Stimulated activated CD4-positive, alpha-beta T cell treated with anti-CD3 and anti-CD28 coated beads, Interleukin-4, amount 100 ng/mL, for 4 hours (primary cell): ENCODE measurements around the gene GPN1.
"Not testable (repeated sequence)": the region's sequence is repeated elsewhere in the genome, so short reads cannot be mapped to it uniquely, and the experiment has no call there.

Experiments used
- DNase-seq, 2 experiments: peaks; one replicate each; pipeline ENCODE4 v3.0.0-alpha.2; 2020

The GPN1 gene

DNA sequence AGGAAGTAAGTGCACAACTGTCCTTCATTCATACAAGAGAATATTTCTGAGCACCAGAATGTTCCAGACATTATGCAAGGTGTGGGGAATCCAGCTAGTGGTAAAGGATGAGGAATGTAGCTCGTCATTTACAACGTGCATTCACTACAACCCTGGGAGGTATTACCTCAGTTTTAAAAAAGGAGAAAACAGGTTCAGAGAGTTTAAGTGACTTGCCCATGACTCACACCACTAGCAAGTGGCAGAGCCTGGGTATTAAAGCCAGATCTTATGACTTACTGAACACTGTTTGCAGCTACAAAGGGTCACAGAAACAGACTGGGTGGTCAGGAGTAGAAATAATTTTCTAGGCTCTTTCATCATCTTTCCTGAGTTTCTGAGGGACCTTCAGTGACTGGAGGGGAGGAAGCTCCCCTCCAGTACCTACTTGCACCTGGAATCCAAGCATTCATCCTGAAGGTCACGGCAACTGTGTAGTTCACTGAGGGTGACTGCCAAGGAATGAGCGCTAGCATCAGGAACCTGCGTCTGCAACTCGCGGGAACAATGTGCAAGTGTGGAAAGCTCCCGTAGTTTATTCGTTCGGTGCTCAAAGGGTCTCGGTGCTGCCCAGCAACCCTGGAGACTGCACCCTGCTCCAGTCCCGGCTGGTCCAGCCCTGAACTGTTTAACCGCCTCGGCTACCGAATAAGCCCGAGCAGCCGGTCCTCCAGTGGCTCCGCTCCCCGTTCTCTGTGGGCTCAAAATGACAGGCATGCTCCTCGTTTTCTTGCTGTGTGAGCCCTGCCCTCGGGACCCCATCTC, 685 bp upstream of the GPN1 start:
- DNase-seq, result no peak

DNA sequence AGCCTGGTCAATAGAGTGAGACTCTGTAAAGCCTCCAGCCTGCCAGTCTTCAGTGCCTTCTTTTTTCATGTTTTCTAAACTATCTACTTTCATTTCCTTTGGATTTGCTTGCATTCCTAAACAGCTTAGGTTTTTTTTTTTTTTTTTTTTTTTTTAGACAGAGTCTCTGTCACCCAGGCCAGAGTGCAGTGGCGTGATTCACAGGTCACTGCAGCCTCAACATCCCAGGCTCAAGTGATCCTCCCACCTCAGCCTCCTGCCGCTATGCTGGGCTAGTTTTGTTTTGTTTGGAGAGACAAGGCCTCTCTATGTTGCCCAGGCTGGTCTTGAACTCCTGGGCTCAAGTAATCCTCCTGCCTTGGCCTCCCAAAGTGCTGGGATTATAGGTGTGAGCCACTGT, 1.4 kb downstream of the GPN1 start:
- not testable (repeated sequence) for DNase-seq

DNA sequence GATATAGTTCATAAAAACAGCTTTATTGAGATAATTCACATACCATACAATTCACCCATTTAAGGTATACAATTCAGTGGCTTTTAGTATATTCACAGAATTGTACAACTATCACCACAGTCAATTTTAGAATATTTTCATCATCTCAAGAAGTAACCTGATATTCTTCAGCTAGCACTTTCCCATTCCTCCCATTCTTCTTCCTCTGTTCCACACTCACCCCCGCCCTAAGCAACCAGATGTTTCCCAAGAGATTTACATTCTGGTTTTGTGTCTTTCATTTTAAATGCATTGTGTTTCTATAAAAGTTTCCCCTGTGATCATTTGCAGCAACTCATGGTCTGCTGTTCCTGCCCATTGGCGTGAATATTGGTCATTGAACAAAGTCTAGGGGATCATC, 5.4 kb downstream of the GPN1 start:
- DNase-seq, result no peak

DNA sequence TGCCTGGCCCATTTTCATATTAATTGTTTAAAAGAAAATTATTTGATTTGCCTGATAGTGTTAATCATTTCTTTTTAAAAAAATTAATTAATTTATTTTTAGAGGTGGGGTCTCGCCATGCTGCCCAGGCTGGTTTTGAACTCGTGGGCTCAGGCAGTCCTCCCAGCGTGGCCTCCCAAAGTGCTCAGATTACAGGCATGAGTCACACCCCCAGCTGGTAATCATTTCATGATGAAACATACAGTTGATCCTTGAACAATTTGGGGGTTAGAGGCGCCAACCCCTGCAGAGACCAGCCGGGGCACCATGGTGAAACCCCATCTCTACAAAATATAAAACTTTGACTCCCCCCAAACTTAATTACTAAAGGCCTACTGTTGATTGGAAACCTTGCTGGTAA, 7.9 kb downstream of the GPN1 start:
- DNase-seq, result no peak

DNA sequence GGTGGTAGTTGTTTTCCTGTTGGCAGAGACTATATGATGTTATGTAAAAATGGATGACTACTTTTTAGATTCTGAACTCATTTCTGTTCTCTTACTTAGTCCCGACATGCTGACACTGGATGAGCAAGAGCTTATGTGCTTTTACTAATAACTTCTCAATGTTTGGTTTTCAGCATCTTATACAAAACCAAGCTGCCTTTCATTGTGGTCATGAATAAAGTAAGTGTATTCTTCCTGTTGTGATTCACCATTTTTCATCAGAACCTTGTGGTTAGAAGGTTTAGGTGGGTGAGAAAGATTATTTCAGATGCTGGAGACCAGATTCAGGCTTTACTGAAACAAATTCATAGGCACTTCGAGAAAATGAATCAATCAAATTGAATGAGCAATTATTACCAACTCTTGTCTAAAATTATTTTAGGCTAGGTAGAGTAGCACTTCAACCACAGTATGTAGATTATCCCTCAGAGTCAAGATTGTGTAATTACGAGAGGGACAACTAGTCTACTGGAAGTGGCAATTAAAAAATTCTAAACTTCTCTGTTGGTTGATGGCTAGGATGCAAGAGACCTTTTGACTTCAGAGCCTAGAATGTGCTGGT, 9.3 kb downstream of the GPN1 start:
- DNase-seq, result no peak

DNA sequence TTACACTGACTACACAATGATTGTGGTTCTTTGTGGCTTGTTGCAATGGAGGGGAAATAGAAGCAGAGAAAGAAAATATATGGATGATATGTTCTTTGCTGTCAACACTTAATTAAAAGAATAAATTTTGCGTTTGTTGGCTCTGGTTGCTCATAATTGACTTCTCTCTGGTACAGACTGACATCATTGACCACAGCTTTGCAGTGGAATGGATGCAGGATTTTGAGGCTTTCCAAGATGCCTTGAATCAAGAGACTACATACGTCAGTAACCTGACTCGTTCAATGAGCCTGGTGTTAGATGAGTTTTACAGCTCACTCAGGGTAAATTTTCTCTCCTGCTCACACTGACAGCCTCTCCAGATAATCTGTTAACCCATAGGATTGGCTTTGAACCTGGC, 9.9 kb downstream of the GPN1 start:
- DNase-seq, result no peak

DNA sequence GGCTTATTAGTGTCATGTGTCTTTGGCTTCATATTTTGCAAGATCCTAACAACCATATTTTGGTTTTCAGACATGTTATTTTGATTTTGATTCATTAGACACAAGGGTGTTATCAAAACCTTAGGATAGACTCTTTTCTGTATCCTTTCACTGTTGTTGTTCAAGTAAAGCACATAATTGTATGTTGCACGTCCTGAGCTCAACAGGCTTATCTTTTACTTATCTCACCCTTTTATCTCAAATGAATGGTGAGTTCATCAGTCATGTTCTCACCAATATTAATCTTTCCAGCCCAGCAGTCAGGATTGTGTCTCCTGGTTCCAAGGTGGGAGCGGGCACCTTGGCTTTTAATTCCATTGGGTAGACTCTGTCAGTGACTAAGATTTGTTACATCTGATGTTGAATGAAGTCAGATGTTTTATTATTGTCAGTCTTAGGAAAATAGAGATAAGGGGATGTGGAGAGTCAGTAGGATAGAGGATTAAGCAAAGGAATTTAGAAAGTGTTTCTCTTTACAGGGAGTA, 11.9 kb downstream of the GPN1 start:
- no peak for DNase-seq

DNA sequence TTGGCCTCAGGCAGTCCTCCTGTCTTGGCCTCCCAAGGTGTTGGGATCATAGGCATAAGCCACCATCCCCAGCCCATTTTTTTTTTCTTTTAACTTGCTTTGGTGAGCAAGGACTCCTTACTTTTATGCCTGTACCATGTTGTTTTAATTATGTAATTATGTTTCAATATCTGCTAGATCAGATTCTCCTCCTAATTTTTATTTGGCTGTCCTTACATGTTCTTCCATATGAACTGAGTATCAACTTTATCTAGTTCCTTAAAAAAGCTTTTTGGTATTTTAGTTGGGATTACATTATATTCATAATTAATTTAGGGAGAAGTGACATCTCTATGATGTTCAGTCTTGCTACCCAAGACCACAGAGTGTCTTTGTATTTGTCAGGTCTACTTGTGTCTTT, 16.3 kb downstream of the GPN1 start:
- DNase-seq, result no peak

DNA sequence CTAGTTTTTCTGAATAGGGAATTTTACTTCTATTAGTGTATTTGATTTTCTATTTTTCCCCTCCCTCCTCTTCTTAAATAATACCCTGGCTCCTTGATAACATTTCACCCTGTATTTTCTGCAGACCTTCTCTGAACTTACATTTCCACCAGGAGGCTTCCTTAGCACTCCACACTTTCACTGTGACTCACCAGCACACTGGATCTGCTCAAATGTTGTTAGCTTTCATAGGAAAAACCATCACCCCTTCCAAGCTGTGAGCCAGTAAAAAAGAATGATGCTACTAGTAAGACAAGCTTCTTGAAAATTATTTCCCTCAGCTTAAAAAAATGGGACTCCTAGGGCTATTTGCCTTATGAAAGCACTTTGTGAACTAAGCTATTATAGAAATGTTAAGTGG, 18.4 kb downstream of the GPN1 start:
- no peak for DNase-seq

DNA sequence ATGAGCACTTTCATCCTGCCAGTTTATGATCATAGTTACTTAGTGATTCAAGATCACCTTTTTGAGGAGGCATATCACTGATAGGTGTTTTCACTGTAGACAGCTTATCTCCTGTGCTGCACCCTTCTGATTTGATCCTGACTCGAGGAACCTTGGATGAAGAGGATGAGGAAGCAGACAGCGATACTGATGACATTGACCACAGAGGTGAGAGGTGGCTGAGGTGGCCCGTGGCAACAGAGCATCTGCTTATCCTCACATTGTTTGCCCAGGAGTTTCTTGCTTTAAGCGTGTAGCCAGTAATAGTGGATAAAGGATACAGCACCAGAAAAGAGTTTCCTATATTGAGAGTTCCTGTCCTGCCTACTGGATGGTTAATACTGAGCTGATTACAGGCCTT, 18.9 kb downstream of the GPN1 start:
- DNase-seq, result no peak

DNA sequence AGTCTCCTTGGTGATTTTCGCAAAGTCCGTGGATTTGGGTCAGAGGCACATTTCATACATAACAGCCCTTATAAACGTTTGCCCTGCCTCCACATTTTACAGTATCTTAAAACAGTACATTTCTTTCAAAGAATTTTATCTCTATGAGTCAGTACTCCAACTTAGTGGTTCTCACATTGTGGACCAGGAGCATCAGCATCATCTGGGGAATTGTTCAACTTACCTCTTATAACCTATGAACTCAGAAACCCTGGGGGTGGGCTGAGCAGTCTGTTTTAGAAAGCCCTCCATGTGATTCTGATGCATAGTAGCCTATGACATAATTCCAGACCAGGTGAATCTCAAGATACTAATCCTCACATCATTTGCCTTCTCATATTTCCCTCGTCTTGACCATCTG, 22.2 kb downstream of the GPN1 start:
- no peak for DNase-seq

DNA sequence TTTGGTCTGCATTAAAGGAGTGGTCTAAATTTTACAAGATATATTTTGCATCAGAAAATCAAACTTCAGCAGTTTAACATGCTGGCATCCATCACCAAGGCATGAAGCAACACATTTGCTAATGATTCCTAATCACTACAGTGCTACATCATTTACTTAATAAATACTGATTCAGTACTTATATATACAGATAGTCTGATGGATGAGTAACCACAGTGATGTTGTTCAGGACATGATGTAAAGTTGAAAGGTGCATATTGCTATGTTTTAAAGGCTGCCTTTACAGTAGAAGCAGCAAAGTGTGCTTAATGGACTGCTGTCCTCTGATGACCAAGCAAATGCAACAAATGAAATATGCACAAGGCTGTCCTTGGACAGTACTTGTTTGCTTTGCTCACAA, 23.5 kb downstream of the GPN1 start:
- DNase-seq, result no peak

DNA sequence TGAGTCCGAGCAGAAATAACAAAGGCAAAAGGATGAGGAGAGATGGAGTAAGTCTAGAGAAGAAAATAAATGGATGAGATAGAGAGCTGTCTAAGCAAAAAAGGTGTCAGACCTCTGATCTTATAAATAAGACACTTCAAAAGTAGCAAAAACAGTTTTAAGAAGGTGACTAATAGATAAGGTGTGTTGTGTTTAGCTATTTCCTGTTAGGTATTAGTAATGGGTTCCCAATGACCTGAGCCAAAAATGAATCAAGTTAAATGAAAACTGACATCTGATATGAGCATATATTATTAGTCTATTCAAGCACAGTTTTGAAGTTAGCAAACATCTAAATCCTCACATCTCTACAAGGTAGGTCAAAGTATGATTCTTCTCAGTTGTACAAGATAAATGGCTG, 23.9 kb downstream of the GPN1 start:
- no peak for DNase-seq

DNA sequence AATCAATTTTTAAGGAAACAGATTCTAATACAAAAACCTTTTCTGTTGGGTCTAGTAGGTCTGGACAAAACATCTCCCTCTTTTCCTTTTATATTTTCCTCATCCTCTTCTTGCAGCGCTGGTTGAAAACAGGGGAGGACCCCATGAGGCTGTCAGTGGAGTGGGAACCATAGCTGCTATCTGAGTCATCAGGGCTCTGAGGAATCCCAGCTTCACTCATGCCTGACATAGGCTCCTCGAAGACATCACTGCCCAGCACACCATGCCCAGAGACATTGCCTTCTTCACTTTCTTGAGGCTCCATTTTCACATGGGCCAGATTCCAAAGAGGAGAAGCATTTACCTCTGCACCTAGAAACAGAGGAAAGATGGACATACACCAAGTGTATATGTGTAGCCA, 24.5 kb downstream of the GPN1 start:
- DNase-seq, result no peak

DNA sequence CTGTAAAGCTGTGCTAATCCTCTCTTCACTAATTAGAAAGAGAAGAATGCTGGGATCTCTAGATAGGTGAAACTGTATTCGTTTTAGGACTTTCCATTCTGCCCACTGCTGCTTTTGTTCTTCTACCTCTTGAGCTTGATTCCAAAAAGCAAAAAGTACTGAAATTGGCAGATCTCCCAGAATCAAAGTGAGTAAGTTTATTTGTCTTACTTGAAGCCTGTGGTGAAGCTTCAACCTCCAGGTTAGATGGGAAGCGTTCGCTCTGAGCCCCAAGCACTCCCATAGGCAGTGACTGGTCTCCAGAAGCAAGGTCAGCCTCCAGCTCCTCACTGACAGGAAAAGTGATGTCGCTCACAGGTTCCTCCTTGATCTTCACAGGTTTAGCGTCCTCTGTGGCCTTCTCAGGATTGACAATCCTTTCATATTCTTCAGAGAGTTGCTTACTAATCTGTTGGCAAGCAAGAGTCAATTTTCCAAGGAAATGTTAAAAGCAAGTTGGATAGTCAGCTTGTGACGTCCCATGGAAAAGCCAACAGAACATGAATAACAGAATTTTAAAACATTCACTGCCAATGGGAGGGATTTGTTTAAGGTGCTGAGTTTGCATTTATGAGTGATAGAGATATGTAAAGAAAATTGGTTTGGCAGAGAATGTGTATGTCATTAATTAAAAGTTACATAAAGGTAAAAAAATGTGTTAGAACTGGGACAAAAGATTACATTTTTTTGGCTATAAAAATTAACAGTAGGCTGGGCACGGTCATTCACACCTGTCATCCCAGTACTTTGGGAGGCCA, 26.5 kb downstream of the GPN1 start:
- no peak for DNase-seq

DNA sequence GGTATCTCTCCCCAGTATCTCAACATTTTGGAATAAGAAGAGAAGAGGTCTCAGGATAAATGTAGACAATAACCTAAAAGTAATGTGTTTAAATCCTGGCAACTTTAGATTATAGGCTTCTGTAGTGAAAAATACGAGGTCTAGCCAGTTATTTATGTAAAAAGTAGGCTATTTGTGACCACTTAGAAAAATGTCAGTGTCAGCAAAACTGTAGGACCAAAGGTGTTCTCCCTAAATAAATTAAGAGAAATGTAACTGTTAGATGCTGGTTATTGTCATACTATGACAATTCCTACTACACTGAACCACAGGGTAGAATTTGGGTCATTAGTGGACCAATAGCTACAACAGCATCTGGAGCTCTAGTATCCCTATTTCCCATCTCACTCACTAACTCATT, 32.5 kb downstream of the GPN1 start:
- DNase-seq, result no peak

DNA sequence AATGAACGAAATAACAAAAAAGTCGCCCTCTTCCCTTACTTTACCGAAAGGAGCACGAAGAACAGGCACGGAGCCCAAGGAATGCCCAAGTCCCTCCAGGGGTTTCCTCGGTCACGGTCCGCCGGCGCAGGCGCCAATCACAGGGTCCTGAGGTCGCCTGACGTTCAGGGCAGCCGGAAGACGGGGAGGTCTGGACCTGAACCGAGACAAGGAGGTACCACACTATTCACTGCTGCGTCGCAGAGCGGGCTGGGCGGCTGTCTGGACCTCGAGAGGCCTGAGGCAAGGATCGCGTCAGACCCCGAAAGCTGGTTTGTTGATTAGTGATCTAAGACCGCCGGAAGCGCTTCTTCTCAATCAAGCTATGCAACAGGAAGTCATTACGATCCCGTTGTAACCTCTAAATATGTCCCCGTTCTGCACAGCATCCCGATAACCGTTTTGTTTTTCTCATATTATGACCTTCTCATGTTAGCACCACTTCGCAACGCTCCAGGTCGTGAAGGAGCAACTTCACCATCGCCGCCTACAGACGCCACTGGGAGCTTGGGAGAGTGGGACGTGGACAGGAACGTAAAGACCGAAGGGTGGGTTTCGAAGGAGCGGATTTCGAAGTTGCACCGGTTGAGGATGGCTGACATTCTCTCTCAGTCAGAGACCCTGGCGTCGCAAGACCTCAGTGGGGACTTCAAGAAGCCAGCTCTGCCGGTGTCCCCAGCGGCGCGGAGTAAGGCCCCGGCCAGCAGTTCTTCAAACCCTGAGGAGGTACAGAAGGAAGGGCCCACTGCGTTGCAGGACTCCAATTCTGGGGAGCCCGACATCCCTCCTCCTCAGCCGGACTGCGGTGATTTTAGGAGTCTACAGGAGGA, 34.7 kb downstream of the GPN1 start, which contains the start of the genes SLC4A1AP and SUPT7L:
Gene SLC4A1AP (plus strand): TSS at position 605 of the 869 bp plus-strand sequence. CDS start 26 bp downstream, at position 631.
Gene SUPT7L (minus strand): TSS at position 330 of the 869 bp plus-strand sequence. CDS start 1,422 bp downstream, outside the sequence.
- DNase-seq, result peak; percentile 59 to 62

DNA sequence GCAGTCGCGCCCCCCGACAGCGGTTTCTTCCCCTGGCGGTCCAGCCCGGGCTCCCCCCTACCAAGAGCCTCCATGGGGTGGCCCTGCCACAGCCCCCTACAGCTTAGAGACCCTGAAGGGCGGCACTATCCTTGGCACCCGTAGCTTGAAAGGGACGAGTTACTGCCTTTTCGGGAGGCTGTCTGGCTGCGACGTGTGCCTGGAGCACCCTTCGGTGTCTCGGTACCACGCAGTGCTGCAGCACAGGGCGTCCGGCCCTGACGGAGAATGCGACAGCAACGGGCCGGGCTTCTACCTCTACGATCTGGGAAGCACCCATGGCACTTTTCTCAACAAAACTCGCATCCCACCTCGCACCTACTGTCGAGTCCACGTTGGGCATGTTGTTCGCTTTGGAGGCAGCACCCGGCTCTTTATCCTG, 35.3 kb downstream of the GPN1 start:
- peak in 1 of 2 experiments; percentile 5 for DNase-seq

DNA sequence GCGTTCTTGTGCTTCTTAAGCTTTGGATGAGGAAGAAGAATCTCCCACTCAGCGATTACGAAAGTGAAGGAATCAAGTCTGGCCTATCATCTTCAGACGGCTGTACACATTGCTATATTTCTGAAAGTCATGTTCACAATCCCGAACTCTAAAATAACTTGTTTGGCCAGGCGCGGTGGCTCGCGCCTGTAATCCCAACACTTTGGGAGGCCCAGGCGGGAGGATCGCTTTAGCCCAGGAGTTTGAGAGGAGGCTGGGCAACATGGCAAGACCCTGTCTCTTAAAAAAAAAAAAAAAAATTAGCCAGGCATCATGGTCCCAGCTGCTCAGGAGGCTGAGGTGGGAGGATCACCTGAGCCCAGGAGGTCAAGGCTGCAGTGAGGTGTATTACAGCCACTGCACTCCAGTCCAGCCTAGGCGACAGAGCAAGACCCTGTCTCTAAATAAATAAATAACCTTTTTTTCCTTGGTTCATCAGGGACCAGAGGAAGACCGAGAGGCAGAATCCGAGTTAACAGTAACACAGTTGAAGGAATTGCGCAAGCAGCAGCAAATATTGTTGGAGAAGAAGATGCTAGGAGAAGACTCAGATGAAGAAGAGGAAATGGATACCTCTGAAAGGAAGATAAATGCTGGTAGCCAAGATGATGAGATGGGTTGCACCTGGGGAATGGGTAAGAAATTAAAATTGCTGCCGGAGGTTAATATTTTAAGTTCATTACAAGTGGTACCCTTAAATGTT, 35.9 kb downstream of the GPN1 start:
- no peak for DNase-seq

DNA sequence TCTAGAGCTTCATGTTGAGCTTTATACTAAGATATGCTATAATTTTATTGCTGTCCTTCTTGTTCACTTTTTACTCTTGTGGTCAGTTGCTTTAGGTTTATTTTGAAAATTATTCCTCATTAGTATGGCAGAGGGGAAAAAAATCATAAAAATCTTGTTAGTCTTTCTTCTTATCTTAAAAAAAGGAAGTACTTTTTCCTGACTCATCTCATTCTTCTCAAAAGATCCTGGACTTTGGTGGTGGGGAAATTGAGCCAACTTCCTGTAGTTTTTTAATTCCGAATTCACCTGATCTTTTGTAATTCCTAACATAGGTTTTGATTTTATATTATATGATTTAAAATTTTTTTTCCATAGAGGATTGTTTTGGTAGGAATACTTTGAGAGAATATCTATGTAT, 38.6 kb downstream of the GPN1 start:
- DNase-seq, result no peak

DNA sequence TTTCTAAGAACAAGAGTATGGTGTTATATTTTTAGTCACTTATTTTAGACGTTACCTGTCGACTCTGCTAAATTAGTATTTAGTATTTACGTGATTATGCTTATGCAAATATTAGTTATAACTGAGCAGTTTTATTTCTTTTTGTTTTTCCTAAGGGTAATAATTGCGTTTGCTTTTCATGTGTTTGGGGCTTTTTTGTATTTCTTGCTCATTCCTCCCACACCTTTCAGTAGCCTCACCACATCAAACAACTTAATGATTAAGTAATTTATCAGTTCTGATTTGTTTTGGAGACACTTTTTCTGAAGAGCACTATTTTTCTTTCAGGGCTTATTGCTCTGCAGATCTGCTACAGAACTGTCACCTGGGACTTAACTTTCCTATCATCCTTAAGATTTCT, 42.4 kb downstream of the GPN1 start:
- DNase-seq, result no peak
